ENCODE results near the gene PJA2. TPM values are rescaled to one million over a fixed set of nuclear protein-coding genes. Genes with fewer than 3 reads are reported as not detected.

PJA2 gene
- total and polyA plus RNA-seq, 4 donors: 23.6 to 69.2 (median 42.8) TPM

DNA sequence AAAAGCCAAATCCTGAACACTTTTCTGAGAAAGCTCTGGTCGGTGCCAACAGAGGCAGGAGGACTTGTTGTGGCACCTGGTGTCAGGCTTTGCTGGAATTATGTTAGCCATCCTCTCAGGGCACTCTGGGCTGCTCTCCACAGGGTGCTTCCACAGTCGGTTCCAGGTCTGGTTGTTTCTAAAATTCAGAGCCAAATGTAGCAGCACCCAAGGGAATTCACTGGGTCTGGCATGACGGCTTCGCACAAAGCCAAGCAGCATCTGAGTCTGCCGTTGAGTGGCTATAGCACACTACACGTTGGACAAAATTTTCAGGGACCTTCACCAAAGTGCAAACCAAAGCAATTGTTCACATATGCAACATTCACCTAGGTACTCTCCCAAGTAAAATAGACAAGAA is 110.2 kb downstream of the PJA2 start:
- H3K4me1 ChIP-seq (ENCODE audit: control insufficient read depth in 4 of 4, insufficient read depth in 4 of 4, low read length in 3 of 4): peaks cover 0 to 7% (median 0%) of the 10 kb centered on the region in 4 donors
- TF ChIP-seq NR2F2 (IDR thresholded peaks at IDR 0.05) (no peak), ZBTB33 (IDR thresholded peaks at IDR 0.05) (no peak), FOXA2 (IDR thresholded peaks at IDR 0.05) (no peak), SP1 (IDR thresholded peaks at IDR 0.05) (no peak), GABPA (IDR thresholded peaks at IDR 0.05 in 1 of 2, conservative IDR thresholded peaks at IDR 0.05 in 1 of 2) (no peak), RAD21 (IDR thresholded peaks at IDR 0.05) (no peak), HNF4A (conservative IDR thresholded peaks at IDR 0.05) (no peak)
- TF ChIP-seq, protein P1, sequence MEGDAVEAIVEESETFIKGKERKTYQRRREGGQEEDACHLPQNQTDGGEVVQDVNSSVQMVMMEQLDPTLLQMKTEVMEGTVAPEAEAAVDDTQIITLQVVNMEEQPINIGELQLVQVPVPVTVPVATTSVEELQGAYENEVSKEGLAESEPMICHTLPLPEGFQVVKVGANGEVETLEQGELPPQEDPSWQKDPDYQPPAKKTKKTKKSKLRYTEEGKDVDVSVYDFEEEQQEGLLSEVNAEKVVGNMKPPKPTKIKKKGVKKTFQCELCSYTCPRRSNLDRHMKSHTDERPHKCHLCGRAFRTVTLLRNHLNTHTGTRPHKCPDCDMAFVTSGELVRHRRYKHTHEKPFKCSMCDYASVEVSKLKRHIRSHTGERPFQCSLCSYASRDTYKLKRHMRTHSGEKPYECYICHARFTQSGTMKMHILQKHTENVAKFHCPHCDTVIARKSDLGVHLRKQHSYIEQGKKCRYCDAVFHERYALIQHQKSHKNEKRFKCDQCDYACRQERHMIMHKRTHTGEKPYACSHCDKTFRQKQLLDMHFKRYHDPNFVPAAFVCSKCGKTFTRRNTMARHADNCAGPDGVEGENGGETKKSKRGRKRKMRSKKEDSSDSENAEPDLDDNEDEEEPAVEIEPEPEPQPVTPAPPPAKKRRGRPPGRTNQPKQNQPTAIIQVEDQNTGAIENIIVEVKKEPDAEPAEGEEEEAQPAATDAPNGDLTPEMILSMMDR (IDR thresholded peaks at IDR 0.05; ENCODE audit: low read depth, low read length, missing input control): no peak
- TF ChIP-seq, protein P2, sequence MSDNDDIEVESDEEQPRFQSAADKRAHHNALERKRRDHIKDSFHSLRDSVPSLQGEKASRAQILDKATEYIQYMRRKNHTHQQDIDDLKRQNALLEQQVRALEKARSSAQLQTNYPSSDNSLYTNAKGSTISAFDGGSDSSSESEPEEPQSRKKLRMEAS (IDR thresholded peaks at IDR 0.05): no peak
- TF ChIP-seq, protein P3, sequence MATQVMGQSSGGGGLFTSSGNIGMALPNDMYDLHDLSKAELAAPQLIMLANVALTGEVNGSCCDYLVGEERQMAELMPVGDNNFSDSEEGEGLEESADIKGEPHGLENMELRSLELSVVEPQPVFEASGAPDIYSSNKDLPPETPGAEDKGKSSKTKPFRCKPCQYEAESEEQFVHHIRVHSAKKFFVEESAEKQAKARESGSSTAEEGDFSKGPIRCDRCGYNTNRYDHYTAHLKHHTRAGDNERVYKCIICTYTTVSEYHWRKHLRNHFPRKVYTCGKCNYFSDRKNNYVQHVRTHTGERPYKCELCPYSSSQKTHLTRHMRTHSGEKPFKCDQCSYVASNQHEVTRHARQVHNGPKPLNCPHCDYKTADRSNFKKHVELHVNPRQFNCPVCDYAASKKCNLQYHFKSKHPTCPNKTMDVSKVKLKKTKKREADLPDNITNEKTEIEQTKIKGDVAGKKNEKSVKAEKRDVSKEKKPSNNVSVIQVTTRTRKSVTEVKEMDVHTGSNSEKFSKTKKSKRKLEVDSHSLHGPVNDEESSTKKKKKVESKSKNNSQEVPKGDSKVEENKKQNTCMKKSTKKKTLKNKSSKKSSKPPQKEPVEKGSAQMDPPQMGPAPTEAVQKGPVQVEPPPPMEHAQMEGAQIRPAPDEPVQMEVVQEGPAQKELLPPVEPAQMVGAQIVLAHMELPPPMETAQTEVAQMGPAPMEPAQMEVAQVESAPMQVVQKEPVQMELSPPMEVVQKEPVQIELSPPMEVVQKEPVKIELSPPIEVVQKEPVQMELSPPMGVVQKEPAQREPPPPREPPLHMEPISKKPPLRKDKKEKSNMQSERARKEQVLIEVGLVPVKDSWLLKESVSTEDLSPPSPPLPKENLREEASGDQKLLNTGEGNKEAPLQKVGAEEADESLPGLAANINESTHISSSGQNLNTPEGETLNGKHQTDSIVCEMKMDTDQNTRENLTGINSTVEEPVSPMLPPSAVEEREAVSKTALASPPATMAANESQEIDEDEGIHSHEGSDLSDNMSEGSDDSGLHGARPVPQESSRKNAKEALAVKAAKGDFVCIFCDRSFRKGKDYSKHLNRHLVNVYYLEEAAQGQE (IDR thresholded peaks at IDR 0.05): no peak
- WGBS: 90% methylated on average over 6 of the region's 6 CpGs
- H3K36me3 ChIP-seq (ENCODE audit: control insufficient read depth in 4 of 4, insufficient read depth in 3 of 4, low read depth in 1 of 4, low read length in 3 of 4): no peaks in the 10 kb centered on the region
- no peaks in the 10 kb centered on the region for H3K27me3 ChIP-seq (ENCODE audit: control insufficient read depth in 4 of 4, insufficient read depth in 4 of 4, low read length in 3 of 4)
- DNase-seq (ENCODE audit: low spot score): no peak
- H3K9me3 ChIP-seq (ENCODE audit: control insufficient read depth in 4 of 4, low read length in 3 of 4): no peaks in the 10 kb centered on the region
- H3K9ac ChIP-seq (ENCODE audit: low read depth in 1 of 2, low read length in 2 of 2): no peak overlapping the region
- no peak overlapping the region for H3K4me3 ChIP-seq (ENCODE audit: low read depth in 1 of 3, low read length in 3 of 3)
- no peak overlapping the region for H3K27ac ChIP-seq (ENCODE audit: low read depth in 1 of 2, low read length in 2 of 2)

GRCh38 chr5:109298794-109299193 is 111.0 kb downstream of the PJA2 start:
- TF ChIP-seq EGR1 (IDR thresholded peaks at IDR 0.05; ENCODE audit: low read depth in 2 of 2) (no peak), NR2F2 (IDR thresholded peaks at IDR 0.05) (no peak), FOXA1 (IDR thresholded peaks at IDR 0.05) (no peak), HNF4A (conservative IDR thresholded peaks at IDR 0.05) (no peak), RXRA (IDR thresholded peaks at IDR 0.05) (no peak), RAD21 (IDR thresholded peaks at IDR 0.05) (no peak), GABPA (IDR thresholded peaks at IDR 0.05 in 1 of 2, conservative IDR thresholded peaks at IDR 0.05 in 1 of 2) (no peak), ZBTB33 (IDR thresholded peaks at IDR 0.05) (no peak), FOXA2 (IDR thresholded peaks at IDR 0.05) (no peak), TAF1 (conservative IDR thresholded peaks at IDR 0.05) (no peak), JUND (IDR thresholded peaks at IDR 0.05) (no peak)
- TF ChIP-seq, protein P3 (IDR thresholded peaks at IDR 0.05): no peak
- TF ChIP-seq, protein P1 (IDR thresholded peaks at IDR 0.05; ENCODE audit: low read depth, low read length, missing input control): no peak
- Histone ChIP-seq H3K27me3 (ENCODE audit: control insufficient read depth in 4 of 4, insufficient read depth in 4 of 4, low read length in 3 of 4) (no peaks in the 10 kb centered on the region), H3K36me3 (ENCODE audit: control insufficient read depth in 4 of 4, insufficient read depth in 3 of 4, low read depth in 1 of 4, low read length in 3 of 4) (no peaks in the 10 kb centered on the region), H3K27ac (ENCODE audit: low read depth in 1 of 2, low read length in 2 of 2) (no peak overlapping the region), H3K4me3 (ENCODE audit: low read depth in 1 of 3, low read length in 3 of 3) (no peak overlapping the region), H3K9me3 (ENCODE audit: control insufficient read depth in 4 of 4, low read length in 3 of 4) (no peaks in the 10 kb centered on the region), H3K4me1 (ENCODE audit: control insufficient read depth in 4 of 4, insufficient read depth in 4 of 4, low read length in 3 of 4) (peaks cover 0 to 7% (median 0%) of the 10 kb centered on the region in 4 donors), H3K9ac (ENCODE audit: low read depth in 1 of 2, low read length in 2 of 2) (no peak overlapping the region)
- 48% methylated on average over 4 of the region's 4 CpGs for WGBS
- no peak for DNase-seq (ENCODE audit: low spot score)
